HT-29 (cell line): ENCODE data around the gene GCNT4. TPM values are rescaled to one million over a fixed set of nuclear protein-coding genes. Genes with fewer than 3 reads are reported as not detected.
"Not testable (repeated sequence)": the region's sequence is repeated elsewhere in the genome, so short reads cannot be mapped to it uniquely, and the experiment has no call there.

Experiments
- DNase-seq: peaks from one replicate; pipeline ENCODE4 v3.0.0-alpha.2; 2015; ENCODE audit warnings: low spot score
- total RNA-seq: library from RNA; depleted of rRNA; stranded (reverse); fragments of >200 nt; shearing (Covaris generic); gene quantifications from 2 replicates; pipeline ENCODE4 v1.2.3, GENCODE V29; 2014; rRNA removed

Gene GCNT4, protein sequence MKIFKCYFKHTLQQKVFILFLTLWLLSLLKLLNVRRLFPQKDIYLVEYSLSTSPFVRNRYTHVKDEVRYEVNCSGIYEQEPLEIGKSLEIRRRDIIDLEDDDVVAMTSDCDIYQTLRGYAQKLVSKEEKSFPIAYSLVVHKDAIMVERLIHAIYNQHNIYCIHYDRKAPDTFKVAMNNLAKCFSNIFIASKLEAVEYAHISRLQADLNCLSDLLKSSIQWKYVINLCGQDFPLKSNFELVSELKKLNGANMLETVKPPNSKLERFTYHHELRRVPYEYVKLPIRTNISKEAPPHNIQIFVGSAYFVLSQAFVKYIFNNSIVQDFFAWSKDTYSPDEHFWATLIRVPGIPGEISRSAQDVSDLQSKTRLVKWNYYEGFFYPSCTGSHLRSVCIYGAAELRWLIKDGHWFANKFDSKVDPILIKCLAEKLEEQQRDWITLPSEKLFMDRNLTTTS
- total RNA-seq: not detected in 2 replicates

DNA sequence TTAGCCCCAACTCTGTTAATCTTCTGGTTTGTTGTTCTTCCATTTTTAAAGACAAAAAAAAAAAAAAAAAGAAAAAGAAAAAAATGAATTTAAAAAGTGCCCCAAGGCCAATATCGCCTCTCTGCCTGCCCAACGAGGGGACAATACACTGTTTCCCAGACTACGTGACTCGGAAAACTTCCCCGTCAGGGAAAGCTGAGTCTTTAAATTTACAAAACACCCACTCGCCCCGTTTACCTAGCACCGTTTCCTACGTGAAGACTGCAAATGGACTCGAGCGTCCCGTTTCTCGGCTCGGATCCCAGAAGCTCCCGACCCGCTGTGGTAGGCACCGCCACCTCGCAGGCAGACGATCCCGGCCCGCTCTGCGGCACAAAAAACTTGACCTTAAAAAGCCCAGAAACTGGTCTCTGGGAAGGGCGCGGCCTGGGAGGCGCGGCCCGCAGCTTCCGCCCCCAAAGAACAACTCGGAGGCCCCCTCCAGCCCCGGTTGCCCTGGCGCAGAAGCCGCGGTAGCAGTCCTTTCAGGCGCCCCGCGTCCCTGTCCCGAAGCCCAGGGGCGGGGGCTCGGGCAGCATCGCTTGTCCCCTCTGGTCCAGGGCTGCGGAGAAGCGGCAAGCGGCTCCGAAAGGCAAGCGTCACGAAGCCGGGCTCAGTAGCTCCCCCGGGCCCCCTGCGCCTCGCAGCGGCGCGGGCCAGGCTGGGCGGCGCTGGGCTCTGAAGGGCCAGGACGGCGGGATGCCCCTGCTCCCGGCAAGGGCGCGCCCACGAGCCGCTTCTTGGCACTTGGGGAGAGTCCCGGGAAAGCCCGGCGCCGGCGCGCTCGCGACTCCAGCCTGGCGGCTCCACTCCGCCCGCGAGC, at the start of gene GCNT4:
Gene GCNT4 (minus strand): TSS at position 367 of the 862 bp plus-strand sequence. CDS start 22,521 bp downstream, outside the sequence.
- DNase-seq: no peak

DNA sequence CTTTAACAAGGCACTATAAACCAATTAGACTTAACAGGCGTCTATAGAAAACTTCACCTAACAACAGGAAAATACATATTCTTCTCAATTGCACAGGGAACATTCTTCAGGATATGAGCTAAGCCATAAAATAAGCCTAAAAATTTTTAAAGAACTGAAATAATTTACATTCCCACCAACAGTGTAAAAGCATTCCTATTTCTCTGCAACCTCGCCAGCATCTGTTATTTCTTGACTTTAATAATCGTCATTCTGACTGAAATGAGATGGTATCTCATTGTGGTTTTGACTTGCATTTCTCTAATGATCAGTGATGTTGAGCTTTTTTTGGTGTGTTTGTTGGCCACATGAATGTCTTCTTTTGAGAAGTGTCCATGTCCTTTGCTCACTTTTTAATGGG, 43.6 kb upstream of the GCNT4 start:
- DNase-seq: not testable (repeated sequence)

DNA sequence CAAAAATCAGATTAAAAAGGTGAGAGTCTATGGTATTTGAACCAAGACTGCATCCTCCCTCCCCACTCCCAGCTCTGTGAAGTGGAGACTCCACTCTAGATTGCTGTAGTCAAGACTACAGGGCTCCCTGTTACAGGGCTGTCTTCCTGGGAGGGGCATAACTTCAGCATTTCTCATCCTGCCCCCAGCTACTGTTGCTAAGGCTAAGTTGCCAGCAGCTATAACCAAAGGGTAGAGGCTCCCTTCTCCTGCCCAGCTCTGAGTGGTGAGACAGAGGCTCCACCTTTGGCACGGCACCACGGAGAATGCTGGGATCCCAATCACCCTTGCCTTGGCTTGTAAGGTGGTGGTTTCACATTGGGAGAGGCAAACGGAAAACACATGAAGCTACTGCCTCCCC, 39.2 kb upstream of the GCNT4 start:
- no peak for DNase-seq

DNA sequence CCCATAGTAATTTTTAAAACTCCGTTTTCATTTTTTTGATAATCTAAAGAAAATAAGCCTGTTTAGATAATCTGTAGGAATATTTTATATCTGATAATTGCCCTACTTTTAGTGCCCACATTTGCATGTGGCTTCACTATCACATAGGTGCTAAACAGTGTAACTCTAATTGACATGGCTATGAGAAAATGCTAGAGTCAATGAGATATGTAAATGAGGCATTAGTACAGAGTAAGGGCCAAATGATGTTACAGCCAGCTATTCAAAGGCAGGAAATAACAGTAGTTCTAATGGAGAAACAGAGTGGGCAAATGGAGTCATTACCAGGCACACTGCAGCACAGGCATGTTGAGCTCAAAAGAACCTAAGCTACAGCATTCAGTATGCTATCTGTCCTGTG, 37.3 kb upstream of the GCNT4 start:
- DNase-seq: no peak

DNA sequence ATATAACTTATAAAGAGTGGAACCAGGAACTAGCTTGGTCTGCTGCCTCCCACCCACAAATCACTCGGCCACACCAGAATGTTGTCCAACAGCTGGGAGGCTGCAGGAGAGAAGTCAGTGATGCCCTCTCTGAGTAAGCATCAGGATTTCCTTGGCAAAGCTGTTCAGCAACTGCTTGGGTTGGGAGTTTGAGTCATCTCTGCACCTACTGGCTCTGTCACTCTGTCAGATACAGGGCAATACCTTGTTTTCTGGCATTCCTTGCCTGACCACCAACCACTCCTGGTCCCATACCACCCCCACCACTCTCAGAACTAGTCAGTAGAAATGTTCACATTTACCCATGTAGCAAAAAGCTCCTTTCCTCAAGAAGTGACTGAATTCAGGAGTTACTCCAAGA, 36.8 kb upstream of the GCNT4 start:
- no peak for DNase-seq

DNA sequence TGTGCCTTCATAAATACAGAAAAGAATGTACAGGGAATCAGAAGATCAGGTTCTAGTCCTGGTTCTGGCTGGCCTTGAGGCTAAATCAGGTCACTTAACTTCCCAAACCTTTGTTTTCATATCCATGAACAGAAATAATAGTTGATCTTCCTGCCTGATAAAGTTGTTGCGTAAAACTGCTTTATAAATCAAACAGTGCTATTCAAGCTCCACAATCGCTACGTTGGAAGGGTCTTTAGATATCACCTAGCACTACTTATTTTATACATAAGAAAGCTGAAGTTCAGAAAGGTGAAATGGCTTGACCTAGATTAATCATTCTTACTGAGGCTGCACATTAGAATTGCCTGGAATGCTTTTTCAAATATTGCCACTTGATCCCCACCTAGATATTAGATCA, 36.3 kb upstream of the GCNT4 start:
- no peak for DNase-seq

DNA sequence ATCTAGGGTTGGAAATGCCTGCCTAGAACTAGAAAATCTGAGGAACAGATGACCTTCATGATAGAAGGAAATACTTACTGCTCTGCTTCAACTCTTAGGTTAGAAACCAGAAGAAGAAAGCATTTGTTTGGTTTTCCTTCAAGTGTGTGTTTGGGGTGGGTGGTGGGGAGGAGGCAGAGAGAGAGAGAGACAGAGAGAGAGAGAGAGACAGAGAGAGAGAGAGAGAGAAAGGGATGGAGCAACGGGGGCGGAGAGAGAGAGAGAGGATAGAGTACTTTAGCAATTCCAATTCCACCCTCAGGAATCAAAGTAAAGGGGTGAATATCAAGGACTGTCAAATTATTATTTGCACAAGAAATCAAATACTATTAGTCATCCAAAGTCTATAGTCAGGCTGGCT, 29.2 kb upstream of the GCNT4 start:
- no peak for DNase-seq

DNA sequence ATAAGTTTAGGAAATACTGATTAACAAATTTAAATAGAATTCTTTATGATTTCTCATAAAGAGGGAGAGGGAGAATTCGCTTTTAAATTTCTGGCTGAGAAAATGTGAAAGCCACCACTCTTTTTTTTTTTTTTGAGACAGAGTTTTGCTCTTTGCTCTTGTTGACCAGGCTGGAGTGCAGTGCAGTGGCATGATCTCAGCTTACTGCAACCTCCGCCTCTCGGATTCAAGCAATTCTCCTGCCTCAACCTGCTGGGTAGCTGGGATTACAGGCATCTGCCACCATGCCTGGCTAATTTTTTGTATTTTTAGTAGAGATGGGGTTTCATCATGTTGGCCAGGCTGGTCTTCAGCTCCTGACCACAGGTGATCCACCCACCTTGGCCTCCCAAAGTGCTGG, 27.0 kb upstream of the GCNT4 start:
- DNase-seq: not testable (repeated sequence)

DNA sequence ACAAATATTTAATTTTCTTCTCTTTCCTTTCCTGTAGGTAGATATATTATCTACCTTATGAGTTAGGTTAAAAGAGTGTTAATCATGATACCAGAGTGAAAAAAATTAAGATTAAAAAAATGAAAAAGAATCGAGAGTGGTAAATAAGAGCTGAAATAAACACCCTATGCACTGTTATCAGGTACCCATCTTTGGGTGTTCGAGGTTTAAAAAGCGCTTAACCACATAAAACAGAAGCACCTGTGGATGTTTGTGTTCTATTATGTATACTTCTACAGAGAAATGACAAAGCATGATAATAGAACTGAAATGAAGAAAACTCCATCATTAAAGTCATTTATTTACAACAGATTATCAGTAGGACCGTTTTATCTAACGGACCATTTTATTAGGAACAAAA, 25.7 kb upstream of the GCNT4 start:
- DNase-seq: no peak

DNA sequence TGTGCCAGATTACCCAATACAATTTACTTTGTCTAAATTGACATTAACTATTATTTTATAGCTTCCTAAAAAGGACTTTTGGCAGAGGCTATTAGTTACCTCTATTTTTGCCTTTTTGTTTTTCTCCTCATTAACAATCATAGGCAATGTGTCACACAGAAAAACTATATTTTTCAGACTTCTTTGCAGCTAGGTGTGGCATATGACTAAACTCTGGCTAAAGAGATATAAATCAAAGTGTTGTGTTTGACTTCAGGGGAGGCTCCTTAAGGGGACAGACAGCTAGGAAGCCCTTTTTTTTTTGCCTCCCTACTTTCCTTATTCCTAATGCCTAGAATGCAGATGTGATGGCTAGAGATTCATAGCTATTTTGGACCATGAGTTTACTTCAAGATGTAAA, 19.7 kb upstream of the GCNT4 start:
- no peak for DNase-seq

DNA sequence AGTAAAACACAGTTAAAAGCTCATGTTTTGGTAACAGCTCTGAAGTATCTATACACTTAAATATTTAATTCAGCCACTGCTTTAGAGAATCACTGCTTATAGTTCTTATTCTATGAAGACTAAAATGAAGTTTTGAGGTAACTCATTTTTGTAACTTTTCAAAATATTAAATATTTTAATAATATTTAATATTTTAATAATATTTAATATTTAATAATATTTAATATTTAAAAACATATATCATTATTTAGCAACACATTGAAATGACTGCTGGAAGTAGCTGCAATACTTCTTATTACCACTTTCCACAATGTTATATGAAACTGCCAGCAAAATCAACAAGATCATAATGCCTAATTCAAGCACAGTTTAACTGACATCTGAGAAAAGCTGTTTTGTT, 18.7 kb upstream of the GCNT4 start:
- no peak for DNase-seq

DNA sequence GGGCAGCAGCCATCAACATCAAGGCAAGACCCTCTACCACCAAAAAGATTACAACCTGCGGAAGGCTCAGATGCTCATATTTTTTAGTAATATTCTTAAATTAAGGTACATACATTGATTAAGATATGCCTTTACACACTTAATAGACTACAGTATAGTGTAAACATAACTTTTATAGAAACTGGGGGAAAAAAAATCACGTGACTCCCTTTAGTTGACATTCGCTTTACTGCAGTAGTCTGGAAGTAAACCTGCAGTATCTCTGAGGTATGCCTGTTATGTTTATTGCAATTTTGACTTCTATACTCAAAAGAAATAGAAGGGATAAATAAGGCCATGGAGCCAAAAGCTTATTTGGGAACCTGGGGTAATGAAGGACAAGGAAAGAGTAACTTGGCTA, 15.1 kb upstream of the GCNT4 start:
- no peak for DNase-seq

DNA sequence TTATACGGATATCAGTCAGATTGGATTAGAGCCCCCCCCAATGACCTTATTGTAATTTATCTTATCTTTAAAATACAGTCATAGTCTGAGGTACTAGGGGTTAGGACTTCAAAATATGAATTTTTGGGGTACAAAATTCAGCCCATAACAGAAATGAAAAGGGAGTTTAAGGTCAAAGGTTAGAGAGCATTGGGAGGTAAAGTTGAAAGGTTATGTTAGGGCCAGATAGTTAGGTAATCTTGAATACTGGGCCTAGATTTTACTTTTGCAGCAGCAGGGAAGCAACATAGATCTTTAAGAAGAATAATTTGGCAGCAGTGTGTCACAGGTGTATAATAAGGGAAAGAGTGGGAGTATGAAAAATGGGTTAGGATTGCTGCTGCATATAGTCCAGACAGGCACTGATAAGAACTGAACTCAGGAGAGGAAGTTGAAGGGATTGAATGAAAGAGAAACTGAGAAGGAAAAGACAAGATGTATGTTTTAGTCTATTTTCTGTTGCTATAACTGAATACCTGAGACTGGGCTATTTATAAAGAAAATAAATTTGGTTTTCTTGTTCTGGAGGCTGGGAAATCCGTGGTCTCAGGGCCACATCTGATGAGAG, 10.7 kb upstream of the GCNT4 start:
- no peak for DNase-seq

DNA sequence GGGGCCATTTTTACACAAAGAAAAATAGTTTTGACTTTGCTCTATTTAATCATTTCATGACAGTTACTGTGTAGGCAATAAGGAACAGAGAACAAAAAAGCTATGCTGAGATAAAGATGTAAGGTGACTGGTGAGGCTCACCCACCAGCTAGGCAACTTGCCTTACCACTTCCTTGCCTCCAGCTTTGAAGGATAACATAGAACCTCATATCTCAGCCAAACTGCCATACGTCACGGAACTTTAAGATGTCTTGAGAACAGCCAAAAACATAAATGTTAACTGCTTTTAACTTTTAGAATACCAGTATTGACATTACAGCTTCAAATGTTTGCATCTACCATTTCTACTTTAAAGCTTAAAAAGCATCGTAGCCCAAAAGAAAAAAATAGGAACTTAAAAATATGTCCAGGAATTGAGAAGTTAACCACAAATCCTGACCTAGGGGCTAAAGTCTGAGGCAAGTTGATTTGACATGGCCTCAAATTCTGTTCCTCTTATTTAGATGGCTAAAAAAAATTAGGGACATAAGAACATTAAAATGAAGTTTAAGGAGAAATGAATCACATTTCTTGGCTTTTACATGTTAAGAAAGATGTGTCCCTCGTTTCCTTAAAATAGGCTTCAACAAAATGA, 7.7 kb upstream of the GCNT4 start:
- no peak for DNase-seq

DNA sequence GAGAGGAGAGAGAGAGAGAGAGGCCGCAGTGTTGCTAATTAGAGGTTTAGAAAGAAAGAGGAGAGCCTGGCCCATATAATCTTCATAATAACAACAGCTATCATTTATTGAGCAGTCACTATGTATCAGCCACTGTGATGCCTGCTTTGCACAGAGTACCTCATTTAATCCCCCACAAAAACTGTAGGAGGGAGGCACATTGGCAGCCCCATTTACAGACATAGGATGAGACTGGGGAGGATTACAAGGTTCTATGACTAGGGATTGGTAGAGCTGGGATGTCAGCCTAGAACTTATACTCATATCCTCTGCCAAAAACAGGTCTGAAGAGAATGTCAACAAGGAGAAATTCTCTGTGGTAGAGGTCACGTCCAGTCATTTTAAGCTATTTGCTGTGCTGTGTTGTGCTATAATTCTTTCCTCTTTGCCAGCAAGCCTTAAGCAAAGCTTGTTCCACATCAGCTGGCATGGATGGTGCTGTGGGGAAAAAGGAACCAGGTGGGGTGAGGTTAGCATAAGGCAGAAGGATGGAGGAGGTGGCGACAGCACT, 6.7 kb upstream of the GCNT4 start:
- no peak for DNase-seq

DNA sequence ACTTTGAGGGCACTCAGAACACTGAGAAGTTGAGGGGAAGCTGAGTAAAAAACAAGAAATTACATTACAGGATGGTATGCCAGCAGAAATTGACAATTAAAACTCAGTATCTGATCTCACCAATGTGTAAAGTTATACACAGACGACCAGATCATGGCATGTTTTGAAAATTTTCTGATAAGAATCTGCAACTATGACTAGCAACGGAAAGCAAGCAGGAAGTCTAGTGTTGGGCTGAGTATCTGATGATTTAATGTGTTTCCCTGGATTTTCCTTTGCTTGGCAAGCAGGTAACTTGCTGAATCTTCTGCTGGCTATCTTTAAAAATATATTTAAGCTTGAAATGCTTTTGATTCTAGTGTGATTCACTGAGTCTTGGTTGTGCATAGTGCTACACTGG, 5.2 kb upstream of the GCNT4 start:
- DNase-seq: no peak

DNA sequence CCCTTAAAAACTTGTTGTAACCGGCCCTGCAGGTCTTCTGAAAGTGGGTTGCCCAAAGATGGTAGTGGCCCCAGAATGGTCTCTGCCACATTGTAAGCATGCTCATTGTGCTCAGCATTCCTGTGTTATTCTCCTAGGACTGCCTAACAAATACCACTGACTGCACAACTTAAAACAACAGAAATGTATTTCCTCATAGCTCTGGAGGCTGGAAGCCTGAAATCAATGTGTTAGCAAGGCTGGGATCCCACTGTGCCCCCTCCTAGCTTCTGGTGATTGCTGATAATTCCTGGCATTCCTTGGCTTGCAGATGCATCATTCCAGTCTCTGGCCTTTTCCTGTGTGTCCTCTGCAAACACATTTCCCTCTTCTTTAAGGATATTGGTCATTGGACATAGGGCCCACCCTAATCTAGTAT, 3.4 kb upstream of the GCNT4 start:
- no peak for DNase-seq

DNA sequence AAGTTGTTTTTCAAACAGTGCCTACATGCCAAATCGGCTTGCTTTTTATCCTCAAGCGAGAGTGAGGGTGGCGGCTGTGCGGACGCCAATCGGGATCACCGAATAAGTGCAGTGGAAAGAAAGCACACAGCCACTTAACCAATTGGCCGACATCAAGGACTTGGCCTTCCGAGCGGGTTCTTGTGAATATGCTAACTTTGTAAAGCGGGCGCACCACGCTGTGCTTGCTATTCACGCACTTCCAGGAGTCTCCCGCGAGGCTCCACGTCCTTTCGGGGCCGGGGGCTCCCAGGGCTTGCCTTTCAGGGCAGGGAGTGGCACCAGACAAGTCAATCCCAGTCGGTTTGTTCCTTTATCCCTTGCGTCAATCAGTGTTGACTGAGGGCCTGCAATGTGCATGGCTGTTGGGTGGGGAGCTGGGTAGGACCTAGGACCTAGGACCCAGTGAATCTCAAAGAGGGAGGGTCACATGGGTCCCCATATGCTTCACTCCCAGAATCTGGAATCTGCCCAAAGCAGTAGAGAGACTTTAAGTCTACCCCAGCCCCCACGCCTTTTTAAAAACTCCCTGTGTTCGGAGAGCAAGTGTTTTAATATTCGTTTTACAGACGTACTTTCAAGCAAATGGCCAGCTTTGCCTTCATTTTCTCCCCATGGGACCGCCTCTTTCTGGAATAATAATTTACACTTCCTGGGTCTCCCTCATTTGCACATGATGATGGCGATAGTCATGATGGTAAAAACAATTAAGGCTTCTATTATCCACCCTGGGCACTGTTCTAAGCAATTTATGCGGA, 2.0 kb upstream of the GCNT4 start:
- DNase-seq: peak; percentile 25

DNA sequence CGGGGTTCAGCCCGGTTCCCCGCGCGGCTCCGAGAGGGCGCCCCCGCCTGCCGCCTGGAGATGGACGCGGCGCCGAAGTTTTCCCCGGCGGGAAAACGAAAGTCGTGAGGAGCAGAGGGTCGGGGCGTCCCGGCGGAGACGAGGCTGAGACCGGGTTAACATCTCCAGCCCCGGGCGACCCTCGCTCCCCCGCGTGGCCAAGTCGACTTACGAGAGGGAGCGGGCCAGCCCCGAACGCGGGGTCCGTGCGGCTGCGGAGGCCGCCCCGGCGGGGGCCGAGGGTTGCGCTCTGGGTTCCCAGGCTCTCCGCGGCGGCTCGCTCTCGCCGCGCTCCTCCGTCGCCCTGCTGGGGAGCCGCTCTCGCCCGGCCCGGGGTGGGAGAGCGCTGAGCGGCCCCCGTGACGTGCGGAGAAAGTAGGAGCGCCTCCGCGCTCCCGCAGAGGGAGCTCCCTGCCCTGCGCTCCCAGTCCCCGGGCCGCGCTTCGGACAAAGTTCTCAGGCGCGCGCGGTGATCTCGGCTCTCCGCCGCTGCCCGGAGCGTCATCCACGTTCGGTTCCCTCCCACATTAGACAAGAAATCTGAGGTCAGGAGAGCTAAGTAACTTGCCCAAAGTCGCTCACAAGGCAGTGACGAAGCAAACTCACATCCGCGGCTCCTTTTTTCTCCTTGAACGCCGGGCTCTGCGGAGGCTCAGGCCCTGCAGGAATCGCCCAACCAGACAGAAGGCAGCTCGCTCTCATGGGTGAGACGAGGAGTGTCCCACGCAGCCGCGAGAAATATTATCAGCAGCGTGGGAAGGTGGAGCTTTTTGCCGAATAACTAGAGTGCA, 1.2 kb upstream of the GCNT4 start:
- DNase-seq: peak; percentile 43

DNA sequence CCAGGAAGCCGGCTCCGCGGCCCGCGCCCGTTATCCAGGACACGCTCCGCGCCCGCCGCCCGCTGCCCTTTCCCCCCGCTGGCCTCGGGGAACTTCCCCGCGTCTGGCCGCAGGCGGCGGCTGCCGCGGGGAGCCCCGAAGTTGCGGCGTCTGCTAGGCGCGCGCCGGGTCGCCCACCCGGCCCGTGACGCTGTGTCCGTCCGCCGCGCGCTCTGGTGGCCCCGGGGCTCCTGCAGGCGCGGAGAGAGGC, 621 bp upstream of the GCNT4 start:
- DNase-seq: no peak
